CD14-positive monocyte (primary cell): ENCODE results near the gene FOXF2. TPM values are rescaled to one million over a fixed set of nuclear protein-coding genes. Genes with fewer than 3 reads are reported as not detected.

ENCODE experiments used
- DNase-seq, 3 donors: peaks; one replicate each; pipeline ENCODE4 v3.0.0-alpha.2; 2011 to 2022
- H2AFZ ChIP-seq: 2 replicates; pipeline ENCODE4 v1.6.0; 2012; ENCODE audit warnings: mild to moderate bottlenecking, low read depth, low read length, inconsistent platforms; ENCODE audit not compliant: insufficient read depth, poor library complexity, severe bottlenecking
- H3K27ac ChIP-seq, 2 donors: 1 replicate in 1 of 2; 2 replicates in 1 of 2; pipeline ENCODE4 v1.5.1; 2012 to 2013; ENCODE audit warnings: low read length in 2 of 2, control low read depth in 1 of 2, inconsistent platforms in 1 of 2, low read depth in 1 of 2, mild to moderate bottlenecking in 1 of 2
- H3K27me3 ChIP-seq, 2 donors: one replicate each; pipeline versions ENCODE4 v1.6.0 to v1.6.1; 2011 to 2013; ENCODE audit warnings: low read length in 2 of 2; ENCODE audit not compliant: control insufficient read depth in 2 of 2, insufficient read depth in 2 of 2
- H3K36me3 ChIP-seq, 2 donors: replicated peaks in 1 of 2; 1 replicate in 1 of 2; 2 replicates in 1 of 2; pipeline versions ENCODE4 v1.5.1 to v1.6.1; 2012 to 2013; ENCODE audit warnings: low read length in 2 of 2, control low read depth in 1 of 2, inconsistent platforms in 1 of 2, mild to moderate bottlenecking in 1 of 2; ENCODE audit not compliant: insufficient read depth in 2 of 2, control insufficient read depth in 1 of 2
- H3K4me1 ChIP-seq, 2 donors: 1 replicate in 1 of 2; 2 replicates in 1 of 2; pipeline versions ENCODE4 v1.5.1 to v1.6.1; 2012 to 2013; ENCODE audit warnings: low read length in 2 of 2, control low read depth in 1 of 2, inconsistent platforms in 1 of 2, mild to moderate bottlenecking in 1 of 2, moderate library complexity in 1 of 2; ENCODE audit not compliant: insufficient read depth in 2 of 2, control insufficient read depth in 1 of 2
- H3K4me2 ChIP-seq: replicated peaks from 2 replicates; pipeline ENCODE3; 2012; ENCODE audit warnings: low read length, moderate library complexity, mild to moderate bottlenecking; ENCODE audit not compliant: poor library complexity, severe bottlenecking; ENCODE audit errors: extremely low read depth
- H3K4me3 ChIP-seq, 3 experiments: fragments of 200-600 bp in 1 of 3; sonication (generic) in 1 of 3; replicated peaks in 1 of 3; 1 replicate in 2 of 3; 2 replicates in 1 of 3; pipeline ENCODE4 v1.5.1; 2011 to 2013; ENCODE audit warnings: low read length in 3 of 3, mild to moderate bottlenecking in 3 of 3, control low read depth in 2 of 3, low read depth in 2 of 3, inconsistent platforms in 1 of 3, moderate library complexity in 1 of 3
- H3K79me2 ChIP-seq: 2 replicates; pipeline ENCODE4 v1.6.0; 2012; ENCODE audit warnings: mild to moderate bottlenecking, control low read depth, inconsistent platforms, low read length, moderate library complexity; ENCODE audit not compliant: insufficient read depth
- H3K9ac ChIP-seq: 2 replicates; pipeline ENCODE4 v1.6.0; 2017; ENCODE audit warnings: low read length, mild to moderate bottlenecking; ENCODE audit not compliant: insufficient read depth, poor library complexity, severe bottlenecking
- H3K9me3 ChIP-seq, 2 donors: replicated peaks in 1 of 2; 1 replicate in 1 of 2; 2 replicates in 1 of 2; pipeline versions ENCODE4 v1.5.1 to v1.6.1; 2012 to 2013; ENCODE audit warnings: low read length in 2 of 2, control low read depth in 1 of 2; ENCODE audit not compliant: control insufficient read depth in 1 of 2, insufficient read depth in 1 of 2
- H4K20me1 ChIP-seq: 2 replicates; pipeline ENCODE4 v1.6.0; 2012; ENCODE audit warnings: mild to moderate bottlenecking, low read length, control low read depth, moderate library complexity; ENCODE audit not compliant: insufficient read depth
- H3K27ac Mint-ChIP-seq, 7 donors: one replicate each; pipeline ENCODE4 v1.8.0; 2020; ENCODE audit warnings: mild to moderate bottlenecking in 7 of 7, mixed read lengths in 7 of 7, moderate library complexity in 6 of 7, inconsistent platforms in 2 of 7
- H3K27me3 Mint-ChIP-seq, 3 donors: one replicate each; pipeline ENCODE4 v1.8.0; 2021 to 2022; ENCODE audit warnings: low read depth in 3 of 3, mild to moderate bottlenecking in 3 of 3, mixed read lengths in 3 of 3, moderate library complexity in 3 of 3, inconsistent platforms in 1 of 3
- H3K36me3 Mint-ChIP-seq, 2 donors: one replicate each; pipeline ENCODE4 v1.8.0; 2020; ENCODE audit warnings: mixed read lengths in 2 of 2, inconsistent platforms in 1 of 2, mild to moderate bottlenecking in 1 of 2
- H3K4me1 Mint-ChIP-seq: one replicate; pipeline ENCODE4 v1.8.0; 2020; ENCODE audit warnings: mild to moderate bottlenecking, mixed read lengths
- H3K4me3 Mint-ChIP-seq, 2 donors: one replicate each; pipeline ENCODE4 v1.8.0; 2020; ENCODE audit warnings: mild to moderate bottlenecking in 2 of 2, mixed read lengths in 2 of 2, moderate library complexity in 1 of 2
- H3K9me3 Mint-ChIP-seq, 7 donors: one replicate each; pipeline ENCODE4 v1.8.0; 2020 to 2022; ENCODE audit warnings: mixed read lengths in 7 of 7, mild to moderate bottlenecking in 6 of 7, moderate library complexity in 6 of 7, inconsistent platforms in 2 of 7
- CTCF ChIP-seq: fragments of 200-600 bp; IDR thresholded peaks from one replicate; pipeline ENCODE4 v1.8.0; 2022; ENCODE audit warnings: antibody characterized with exemption, mild to moderate bottlenecking
- WGBS: methylation state at CpG from one replicate; pipeline ENCODE4 v1.1.5; 2013; ENCODE audit warnings: missing lambda C conversion rate; ENCODE audit not compliant: insufficient coverage; 5-methylcytosine and 5-hydroxymethylcytosine counted together
- intact Hi-C, 2 donors: fragments of 100-400 bp; cut with micrococcal nuclease; formaldehyde crosslinking; loops; one replicate each; pipeline versions ENCODE4 v1.15.0 to v1.15.1; 2023
- polyA plus RNA-seq, 3 donors: library from polyadenylated mRNA; depleted of rRNA in 1 of 3; unstranded in 2 of 3; stranded (reverse) in 1 of 3; fragments of 300-500 nt in 2 of 3; fragments of >200 nt in 1 of 3; fragmentation: Illumina TruSeq in 2 of 3; gene quantifications; 1 replicate in 2 of 3; 2 replicates in 1 of 3; pipeline ENCODE4 v1.2.3, GENCODE V29; 2012 to 2021
- small RNA-seq: library from RNA; depleted of rRNA; stranded (forward); fragments of <200 nt; gene quantifications from one replicate; pipeline ENCODE3, GENCODE V24; 2012; ENCODE audit warnings: low read depth; ENCODE audit not compliant: insufficient read length

FOXF2 gene
- polyA plus RNA-seq, 3 donors, result 0.03 TPM; not detected in 2

GRCh38 chr6:1439349-1439748 lies 50.0 kb downstream of the FOXF2 start:
- intact Hi-C loops, result loop anchor here in 1 of 2 donors (5.0 kb wide), 2 partner anchors 177 to 847 kb away; no protein-coding TSS in a partner anchor
- no peak overlapping the region for H3K9ac ChIP-seq
- WGBS, result 90% methylated on average over 7 of the region's 10 CpGs
- no peak for DNase-seq
- Mint-ChIP-seq H3K4me3 (no peak overlapping the region), H3K36me3 (no peaks in the 10 kb centered on the region), H3K9me3 (no peaks in the 10 kb centered on the region), H3K4me1 (no peaks in the 10 kb centered on the region), H3K27me3 (peaks cover 29 to 42% (median 35%) of the 10 kb centered on the region in 3 donors), H3K27ac (no peak overlapping the region)
- H2AFZ ChIP-seq, result no peak overlapping the region
- no peak overlapping the region for H3K27ac ChIP-seq
- no peak overlapping the region for H3K4me2 ChIP-seq
- H3K4me3 ChIP-seq, result no peak overlapping the region
- H4K20me1 ChIP-seq, result no peaks in the 10 kb centered on the region
- no peaks in the 10 kb centered on the region for H3K9me3 ChIP-seq
- no peak for TF ChIP-seq CTCF
- peaks cover 7 to 14% of the 10 kb centered on the region in 2 donors for H3K27me3 ChIP-seq
- no peaks in the 10 kb centered on the region for H3K36me3 ChIP-seq
- H3K4me1 ChIP-seq, result no peaks in the 10 kb centered on the region
- H3K79me2 ChIP-seq, result no peaks in the 10 kb centered on the region

- H3K4me3 ChIP-seq, result no peak overlapping the region
- no peak overlapping the region for H2AFZ ChIP-seq
- Mint-ChIP-seq H3K36me3 (no peaks in the 10 kb centered on the region), H3K9me3 (no peaks in the 10 kb centered on the region), H3K27me3 (peaks cover 13 to 28% (median 16%) of the 10 kb centered on the region in 3 donors), H3K27ac (no peak overlapping the region), H3K4me3 (no peak overlapping the region), H3K4me1 (no peaks in the 10 kb centered on the region)
- no peak for TF ChIP-seq CTCF
- no peaks in the 10 kb centered on the region for H3K4me1 ChIP-seq
- no peak overlapping the region for H3K9ac ChIP-seq
- WGBS, result 38% methylated on average over 4 of the region's 4 CpGs
- no peak for DNase-seq
- H4K20me1 ChIP-seq, result no peaks in the 10 kb centered on the region
- H3K36me3 ChIP-seq, result no peaks in the 10 kb centered on the region
- H3K27me3 ChIP-seq, result no peaks in the 10 kb centered on the region
- intact Hi-C loops, result no loop called here
- no peaks in the 10 kb centered on the region for H3K9me3 ChIP-seq
- H3K27ac ChIP-seq, result no peak overlapping the region
- H3K4me2 ChIP-seq, result no peak overlapping the region
- H3K79me2 ChIP-seq, result no peaks in the 10 kb centered on the region
These were observed 53.6 kb downstream of the FOXF2 start for GRCh38 chr6:1442929-1443328.

Small RNAs within 50 kb of the gene (small RNA-seq; reads per million reads assigned to genes)
- gene MIR6720, result not detected

Other genes with a start within 250 kb of the FOXF2 start
- gene FOXQ1, start 77.5 kb upstream of the FOXF2 start, polyA plus RNA-seq, result under 1 TPM in 1 of 3 donors, not detected in 2; 0.11 TPM
- gene FOXC1, start 220.3 kb downstream of the FOXF2 start, polyA plus RNA-seq, result under 1 TPM in 1 of 3 donors, not detected in 2; 0.36 TPM